Endothelial cell of umbilical vein (primary cell): ENCODE data around the gene KAT8. TPM values are rescaled to one million over a fixed set of nuclear protein-coding genes. Genes with fewer than 3 reads are reported as not detected.

Source experiments
- BruUV-seq: library from RNA; stranded (reverse); fragments of 400-500 nt; replicated peaks from 2 replicates; lab custom pipeline; 2021; lab: Mats Ljungman, UMichigan
- CTCF ChIA-PET: fragments of 300-600, 350-600 bp; sonication (Branson Sonifier 250); formaldehyde crosslinking; loops from one replicate; lab custom pipeline; 2021; ENCODE audit warnings: antibody characterized with exemption, inconsistent platforms; lab: Charles Lee
- POLR2A ChIA-PET: fragments of 300-600, 350-600 bp; sonication (Branson Sonifier 250); formaldehyde crosslinking; loops from one replicate; lab custom pipeline; 2021; ENCODE audit warnings: antibody characterized with exemption, inconsistent platforms; lab: Charles Lee
- DNase-seq: peaks from one replicate; pipeline ENCODE4 v3.0.0-alpha.2; 2011; ENCODE audit warnings: low read depth, low spot score
- FAIRE-seq: peaks from 2 replicates; lab custom pipeline; 2011; peaks lifted over from hg19 to GRCh38; lab: Jason Lieb, UNC
- H2AFZ ChIP-seq: 2 replicates; pipeline ENCODE4 v1.6.0; 2012; ENCODE audit warnings: low read depth, low read length, control low read depth, inconsistent platforms
- H3K27ac ChIP-seq: 2 replicates; pipeline ENCODE4 v1.5.1; 2011; ENCODE audit warnings: low read depth, mild to moderate bottlenecking, control low read depth, low read length, moderate library complexity; ENCODE audit not compliant: insufficient read depth
- H3K27me3 ChIP-seq, 2 experiments: 2 replicates each; pipeline versions ENCODE4 v1.6.0 to v1.6.1; 2011; ENCODE audit warnings: low read length in 2 of 2, mixed read lengths in 1 of 2; ENCODE audit not compliant: control insufficient read depth in 2 of 2, insufficient read depth in 2 of 2
- H3K36me3 ChIP-seq, 2 experiments: 2 replicates in 1 of 2; 3 replicates in 1 of 2; pipeline ENCODE4 v1.5.1; 2011; ENCODE audit warnings: low read length in 2 of 2, mild to moderate bottlenecking in 1 of 2, moderate library complexity in 1 of 2; ENCODE audit not compliant: control insufficient read depth in 2 of 2, insufficient read depth in 2 of 2; ENCODE audit errors: extremely low read depth in 1 of 2
- H3K4me1 ChIP-seq: 3 replicates; pipeline ENCODE4 v1.5.1; 2011; ENCODE audit warnings: mild to moderate bottlenecking, low read length; ENCODE audit not compliant: control insufficient read depth, insufficient read depth; ENCODE audit errors: extremely low read depth
- H3K4me2 ChIP-seq: 2 replicates; pipeline ENCODE4 v1.6.1; 2011; ENCODE audit warnings: low read length, control low read depth, mixed read lengths; ENCODE audit not compliant: insufficient read depth
- H3K4me3 ChIP-seq, 3 experiments: fragments of 200-600 bp in 1 of 3; sonication (generic), shearing (Covaris generic) in 1 of 3; replicated peaks in 1 of 3; 2 replicates each; pipeline ENCODE4 v1.5.1; 2011 to 2016; ENCODE audit warnings: control low read depth in 3 of 3, low read length in 3 of 3, mild to moderate bottlenecking in 2 of 3, inconsistent platforms in 1 of 3, low read depth in 1 of 3, moderate library complexity in 1 of 3; ENCODE audit not compliant: insufficient read depth in 1 of 3
- H3K79me2 ChIP-seq: 2 replicates; pipeline ENCODE4 v1.6.0; 2012; ENCODE audit warnings: low read length, inconsistent platforms; ENCODE audit not compliant: control insufficient read depth, insufficient read depth
- H3K9ac ChIP-seq: replicated peaks from 2 replicates; pipeline ENCODE3; 2011; ENCODE audit warnings: low read length, control low read depth; ENCODE audit not compliant: insufficient read depth; ENCODE audit errors: extremely low read depth
- H3K9me1 ChIP-seq: replicated peaks from 3 replicates; pipeline ENCODE4 v1.6.0; 2011; ENCODE audit warnings: mild to moderate bottlenecking, low read length; ENCODE audit not compliant: control insufficient read depth, insufficient read depth; ENCODE audit errors: extremely low read depth
- H3K9me3 ChIP-seq: replicated peaks from 2 replicates; pipeline ENCODE4 v1.5.1; 2012; ENCODE audit warnings: low read length, inconsistent platforms; ENCODE audit not compliant: control insufficient read depth, insufficient read depth
- H4K20me1 ChIP-seq: replicated peaks from 2 replicates; pipeline ENCODE3; 2011; ENCODE audit warnings: mild to moderate bottlenecking, low read length; ENCODE audit not compliant: control insufficient read depth, insufficient read depth; ENCODE audit errors: extremely low read depth
- CTCF ChIP-seq, 2 donors: IDR thresholded peaks; 1 replicate in 1 of 2; 2 replicates in 1 of 2; pipeline ENCODE4 v1.5.1; 2011; ENCODE audit warnings: low read length in 2 of 2, mild to moderate bottlenecking in 2 of 2, moderate library complexity in 2 of 2, control low read depth in 1 of 2, inconsistent platforms in 1 of 2, low read depth in 1 of 2; ENCODE audit not compliant: insufficient read depth in 1 of 2; ENCODE audit errors: extremely low read depth in 1 of 2
- EZH2 ChIP-seq: IDR thresholded peaks from 2 replicates; pipeline ENCODE4 v1.6.1; 2012; ENCODE audit warnings: borderline replicate concordance, low read depth, mild to moderate bottlenecking, moderate library complexity, low read length, inconsistent platforms; ENCODE audit not compliant: severe bottlenecking
- FOS ChIP-seq: IDR thresholded peaks from 2 replicates; pipeline ENCODE4 v1.6.1; 2011; ENCODE audit warnings: mild to moderate bottlenecking, low read length, moderate library complexity, borderline replicate concordance; ENCODE audit not compliant: insufficient read depth
- GATA2 ChIP-seq: IDR thresholded peaks from 2 replicates; pipeline ENCODE4 v1.7.0; 2011; ENCODE audit warnings: low read depth, mild to moderate bottlenecking, moderate library complexity, mixed read lengths, low read length; ENCODE audit not compliant: insufficient read length, insufficient read depth
- JUN ChIP-seq: IDR thresholded peaks from 2 replicates; pipeline ENCODE4 v1.6.1; 2011; ENCODE audit warnings: borderline replicate concordance, low read depth; ENCODE audit not compliant: insufficient read length, insufficient read depth
- MAX ChIP-seq: IDR thresholded peaks from 2 replicates; pipeline ENCODE4 v1.6.1; 2011; ENCODE audit not compliant: insufficient read depth, insufficient read length
- MYC ChIP-seq: IDR thresholded peaks from one replicate; pipeline ENCODE4 v1.6.1; 2011; ENCODE audit warnings: mild to moderate bottlenecking, low read depth, low read length
- POLR2A ChIP-seq: IDR thresholded peaks from 2 replicates; pipeline ENCODE4 v1.6.1; 2012; ENCODE audit warnings: low read depth, mild to moderate bottlenecking, control low read depth, low read length
- POLR2AphosphoS5 ChIP-seq: IDR thresholded peaks from 2 replicates; pipeline ENCODE4 v1.6.1; 2012; ENCODE audit warnings: low read depth, mild to moderate bottlenecking, control low read depth, low read length, moderate library complexity; ENCODE audit not compliant: insufficient read depth
- dilution Hi-C: fragments of 300-500 bp; cut with MboI; formaldehyde crosslinking; loops from one replicate; pipeline ENCODE4 v1.15.0; 2019; ENCODE audit warnings: low sequenced_read_pairs; ENCODE audit not compliant: extremely low pct_ligation_motif_present
- intact Hi-C: fragments of 100-400 bp; cut with micrococcal nuclease; formaldehyde crosslinking; loops from one replicate; pipeline ENCODE4 v1.10.0; 2022
- polyA plus RNA-seq, 4 experiments: library from polyadenylated mRNA; depleted of rRNA in 3 of 4; stranded (reverse) in 3 of 4; unstranded in 1 of 4; fragments of >200 nt; gene quantifications; 2 replicates each; pipeline versions ENCODE4 v1.2.1 to v1.2.3, GENCODE V29; 2011 to 2012; ENCODE audit warnings: missing spikeins in 1 of 4
- total RNA-seq: library from RNA; stranded (reverse); gene quantifications from 2 replicates; pipeline ENCODE4 v1.2.3, GENCODE V29; 2021

Gene KAT8
- total and polyA plus RNA-seq, 2 donors (not counting 3 experiments of a cell fraction or from before 2014, with no cell fraction given) = 30.7 to 42.8 TPM

- H3K27ac ChIP-seq = no peak overlapping the region
- H3K9ac ChIP-seq = no peak overlapping the region
- no peaks in the 10 kb centered on the region for H3K9me1 ChIP-seq
- intact Hi-C loops = no loop called here
- ChIA-PET CTCF (interaction anchor here (2.2 kb wide), 1 partner anchor 13 kb away, joined by 13 read pairs; no protein-coding TSS in a partner anchor), POLR2A (interaction anchor here (1.0 kb wide), 1 partner anchor 12 kb away, joined by 4 read pairs; the partner anchor contains the start of gene KAT8)
- no peaks in the 10 kb centered on the region for H3K4me1 ChIP-seq
- H2AFZ ChIP-seq = no peak overlapping the region
- no peaks in the 10 kb centered on the region for H3K9me3 ChIP-seq
- FAIRE-seq (no peak), DNase-seq (no peak)
- H3K4me3 ChIP-seq = no peak overlapping the region
- H3K27me3 ChIP-seq = no peaks in the 10 kb centered on the region
- H3K4me2 ChIP-seq = no peak overlapping the region
- no peaks in the 10 kb centered on the region for H3K79me2 ChIP-seq
- no peaks in the 10 kb centered on the region for H4K20me1 ChIP-seq
- TF ChIP-seq CTCF (IDR thresholded peaks at IDR 0.05; ENCODE audit: extremely low read depth in 1 of 2, insufficient read depth in 1 of 2, low read depth in 1 of 2, low read length in 2 of 2) = no peak
- no peak for TF ChIP-seq POLR2AphosphoS5
- no peak for TF ChIP-seq MYC
- TF ChIP-seq EZH2 = no peak
- TF ChIP-seq POLR2A = no peak
- no peak for TF ChIP-seq GATA2
- TF ChIP-seq JUN = no peak
- no peak for TF ChIP-seq MAX
- TF ChIP-seq FOS = no peak
- no TSS peak for BruUV-seq
- dilution Hi-C loops = no loop called here
- peaks cover 0 to 11% of the 10 kb centered on the region in 2 experiments for H3K36me3 ChIP-seq
Observed at GRCh38 chr16:31128711-31129567, 11.5 kb downstream of the KAT8 start.
